T-helper 9 cell (primary cell): ENCODE results near the gene ZNF639.
"Not testable (repeated sequence)": the region's sequence is repeated elsewhere in the genome, so short reads cannot be mapped to it uniquely, and the experiment has no call there.

Source experiments
- DNase-seq: peaks from one replicate; pipeline ENCODE4 v3.0.0-alpha.2; 2020
- total RNA-seq, 2 donors: gene quantifications; one replicate each; lab custom pipeline; 2026; lab: John Stamatoyannopoulos, UW

The ZNF639 gene
- 75.1 to 128 reads per million in 2 donors for total RNA-seq

GRCh38 chr3:179322286-179323196 lies at the start of gene ZNF639:
Gene ZNF639, plus strand, starts transcription at chr3:179323031. Its CDS starts 5,263 bp downstream, at chr3:179328294.
- DNase-seq = peak; percentile 85

GRCh38 chr3:179274434-179274833 lies 48.4 kb upstream of the ZNF639 start:
- not testable (repeated sequence) for DNase-seq

- DNase-seq = no peak
These were observed 46.8 kb upstream of the ZNF639 start for GRCh38 chr3:179276001-179276400.

GRCh38 chr3:179276743-179277142 lies 46.1 kb upstream of the ZNF639 start:
- DNase-seq = no peak

GRCh38 chr3:179278151-179278550 lies 44.7 kb upstream of the ZNF639 start:
- no peak for DNase-seq

GRCh38 chr3:179278932-179279693 lies 43.7 kb upstream of the ZNF639 start:
- DNase-seq = no peak

- DNase-seq = no peak
These were observed 43.0 kb upstream of the ZNF639 start for GRCh38 chr3:179279837-179280236.

- no peak for DNase-seq
These were observed 41.0 kb upstream of the ZNF639 start for GRCh38 chr3:179281825-179282224.

GRCh38 chr3:179286331-179286730 lies 36.5 kb upstream of the ZNF639 start:
- no peak for DNase-seq

GRCh38 chr3:179288845-179289244 lies 34.0 kb upstream of the ZNF639 start:
- DNase-seq = no peak

- no peak for DNase-seq
These were observed 33.5 kb upstream of the ZNF639 start for GRCh38 chr3:179289295-179289694.

GRCh38 chr3:179292450-179292849 lies 30.4 kb upstream of the ZNF639 start:
- no peak for DNase-seq

- no peak for DNase-seq
These were observed 24.7 kb upstream of the ZNF639 start for GRCh38 chr3:179297971-179298725.

- DNase-seq = no peak
These were observed 23.5 kb upstream of the ZNF639 start for GRCh38 chr3:179299316-179299715.

GRCh38 chr3:179299999-179300613 lies 22.7 kb upstream of the ZNF639 start:
- no peak for DNase-seq

GRCh38 chr3:179301645-179302044 lies 21.2 kb upstream of the ZNF639 start:
- DNase-seq = no peak

- no peak for DNase-seq
These were observed 20.7 kb upstream of the ZNF639 start for GRCh38 chr3:179302111-179302510.

- DNase-seq = no peak
These were observed 18.2 kb upstream of the ZNF639 start for GRCh38 chr3:179304605-179305004.

GRCh38 chr3:179307362-179307761 lies 15.5 kb upstream of the ZNF639 start:
- DNase-seq = not testable (repeated sequence)

GRCh38 chr3:179308001-179308400 lies 14.8 kb upstream of the ZNF639 start:
- no peak for DNase-seq

GRCh38 chr3:179309225-179310078 lies 13.4 kb upstream of the ZNF639 start:
- DNase-seq = no peak
